ENCODE measurements around the gene P2RX5.

Gene P2RX5

GRCh38 chr17:3657874-3658783, 37.8 kb downstream of the P2RX5 start:
- DNase-seq (ENCODE audit: insufficient read length, low spot score) = no peak
- FAIRE-seq = peak; percentile 67

GRCh38 chr17:3657588-3657869, 38.4 kb downstream of the P2RX5 start:
- FAIRE-seq (no peak), DNase-seq (ENCODE audit: insufficient read length, low spot score) (no peak)

DNA sequence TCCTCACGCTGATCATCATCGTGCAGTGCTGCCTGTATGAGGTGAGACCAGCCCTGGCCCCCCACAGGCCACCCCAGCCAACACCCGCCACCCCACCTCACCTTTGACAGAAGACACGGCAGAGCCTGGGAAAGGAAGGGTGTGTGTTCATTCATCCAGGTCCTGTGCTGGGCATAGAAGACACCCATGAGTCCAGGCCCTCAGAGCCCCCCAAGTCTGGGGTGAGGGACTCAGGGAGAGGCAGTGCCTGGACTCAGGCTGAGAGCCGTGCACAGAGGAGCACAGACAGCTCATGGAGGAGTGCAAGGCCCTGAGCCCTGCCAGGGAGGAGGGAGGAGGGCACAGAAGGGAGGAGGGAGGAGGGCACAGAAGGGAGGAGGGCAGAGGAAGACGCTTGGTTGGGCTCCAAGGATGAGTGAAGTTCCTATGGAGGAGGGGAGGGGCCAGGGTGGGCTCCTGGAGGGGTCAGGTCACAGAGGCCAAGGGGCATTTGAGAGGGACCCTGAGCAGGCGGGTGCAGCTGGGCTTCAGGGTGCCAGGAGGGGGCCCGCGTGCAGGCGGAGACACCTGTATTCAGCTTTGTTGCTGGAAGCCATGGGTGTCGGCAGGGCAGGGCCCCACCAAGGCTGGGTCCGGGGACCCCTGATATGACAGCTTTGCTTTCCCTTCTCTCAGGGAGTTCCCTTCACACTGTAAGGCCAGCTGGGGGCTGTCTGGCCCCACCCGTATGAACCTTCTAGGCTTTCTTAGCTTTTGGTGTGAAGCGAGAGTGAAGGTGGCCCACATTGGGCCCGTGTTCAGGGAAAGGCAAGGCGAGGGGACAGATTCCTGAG, 39.0 kb downstream of the P2RX5 start:
- DNase-seq (ENCODE audit: insufficient read length, low spot score) (no peak), FAIRE-seq (no peak)

DNA sequence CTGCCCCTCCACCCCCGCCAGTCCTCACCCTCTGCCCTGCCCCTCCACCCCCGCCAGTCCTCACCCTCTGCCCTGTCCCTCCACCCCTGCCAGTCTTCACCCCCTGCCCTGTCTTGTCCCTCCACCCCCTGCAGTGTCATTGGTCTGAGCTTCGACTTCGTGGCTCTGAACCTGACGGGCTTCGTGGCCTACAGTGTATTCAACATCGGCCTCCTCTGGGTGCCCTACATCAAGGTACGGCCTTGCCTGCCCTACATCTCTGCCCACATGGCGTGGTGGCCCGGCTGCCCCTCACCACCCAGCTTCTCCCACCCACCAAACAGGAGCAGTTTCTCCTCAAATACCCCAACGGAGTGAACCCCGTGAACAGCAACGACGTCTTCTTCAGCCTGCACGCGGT, 39.6 kb downstream of the P2RX5 start:
- DNase-seq (ENCODE audit: insufficient read length, low spot score) (no peak), FAIRE-seq (no peak)

GRCh38 chr17:3655766-3656165, 40.2 kb downstream of the P2RX5 start:
- DNase-seq (ENCODE audit: insufficient read length, low spot score) = no peak
- no peak for FAIRE-seq

- DNase-seq (ENCODE audit: insufficient read length, low spot score) (no peak), FAIRE-seq (no peak)
These were observed 48.0 kb downstream of the P2RX5 start for GRCh38 chr17:3647769-3648555.

DNA sequence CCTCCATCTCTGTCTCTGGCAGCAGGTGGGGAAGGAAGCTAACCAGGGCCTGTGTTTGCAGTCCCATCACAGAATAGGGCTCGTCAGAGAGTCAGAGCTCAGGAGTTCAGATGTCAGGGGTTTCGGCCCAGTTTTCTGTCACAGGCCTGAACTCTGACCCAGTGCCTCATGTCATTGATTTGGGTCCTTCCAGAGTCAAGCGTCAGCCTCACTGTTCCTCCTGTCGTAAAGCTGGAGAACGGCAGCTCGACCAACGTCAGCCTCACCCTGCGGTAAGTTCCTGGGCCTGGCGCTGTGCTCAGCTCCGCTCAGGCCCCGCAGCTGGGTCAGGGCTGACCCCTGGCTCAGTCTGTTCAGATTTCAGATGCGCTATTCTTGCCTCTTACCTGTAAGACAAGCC, 48.7 kb downstream of the P2RX5 start:
- DNase-seq (ENCODE audit: insufficient read length, low spot score) (no peak), FAIRE-seq (peak; percentile 13)

GRCh38 chr17:3645310-3645709, 50.6 kb downstream of the P2RX5 start:
- FAIRE-seq (no peak), DNase-seq (ENCODE audit: insufficient read length, low spot score) (no peak)

DNA sequence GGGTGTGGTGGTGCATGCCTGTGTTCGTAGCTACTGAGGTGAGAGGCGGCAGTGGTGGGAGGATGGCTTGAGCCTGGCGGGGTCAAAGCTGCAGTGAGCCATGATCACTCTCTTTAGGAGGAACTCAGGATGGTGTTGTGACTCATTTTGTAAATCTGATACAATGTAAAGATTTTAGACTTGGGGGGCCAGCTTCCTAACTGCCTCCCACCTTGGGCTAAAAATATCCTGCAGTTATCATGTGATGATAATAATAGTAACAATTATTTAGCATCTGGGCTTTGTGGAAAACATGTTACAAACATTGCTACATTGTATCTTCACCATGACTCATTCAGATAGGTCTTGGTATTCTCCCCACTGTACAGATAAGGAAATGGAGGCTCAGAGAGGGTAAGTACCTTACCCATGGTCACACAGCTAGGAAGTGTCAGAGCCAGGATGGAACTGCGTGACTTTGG, 52.0 kb downstream of the P2RX5 start:
- FAIRE-seq = no peak
- no peak for DNase-seq (ENCODE audit: insufficient read length, low spot score)

GRCh38 chr17:3641717-3642486, 54.1 kb downstream of the P2RX5 start:
- FAIRE-seq (peak; percentile 48), DNase-seq (ENCODE audit: insufficient read length, low spot score) (no peak)

GRCh38 chr17:3641014-3641413, 54.9 kb downstream of the P2RX5 start:
- FAIRE-seq (no peak), DNase-seq (ENCODE audit: insufficient read length, low spot score) (no peak)

- peak; percentile 36 for FAIRE-seq
- DNase-seq (ENCODE audit: insufficient read length, low spot score) = no peak
These were observed 55.9 kb downstream of the P2RX5 start for GRCh38 chr17:3639981-3640596.

GRCh38 chr17:3636908-3637373, 59.0 kb downstream of the P2RX5 start:
- FAIRE-seq (no peak), DNase-seq (ENCODE audit: insufficient read length, low spot score) (no peak)

DNA sequence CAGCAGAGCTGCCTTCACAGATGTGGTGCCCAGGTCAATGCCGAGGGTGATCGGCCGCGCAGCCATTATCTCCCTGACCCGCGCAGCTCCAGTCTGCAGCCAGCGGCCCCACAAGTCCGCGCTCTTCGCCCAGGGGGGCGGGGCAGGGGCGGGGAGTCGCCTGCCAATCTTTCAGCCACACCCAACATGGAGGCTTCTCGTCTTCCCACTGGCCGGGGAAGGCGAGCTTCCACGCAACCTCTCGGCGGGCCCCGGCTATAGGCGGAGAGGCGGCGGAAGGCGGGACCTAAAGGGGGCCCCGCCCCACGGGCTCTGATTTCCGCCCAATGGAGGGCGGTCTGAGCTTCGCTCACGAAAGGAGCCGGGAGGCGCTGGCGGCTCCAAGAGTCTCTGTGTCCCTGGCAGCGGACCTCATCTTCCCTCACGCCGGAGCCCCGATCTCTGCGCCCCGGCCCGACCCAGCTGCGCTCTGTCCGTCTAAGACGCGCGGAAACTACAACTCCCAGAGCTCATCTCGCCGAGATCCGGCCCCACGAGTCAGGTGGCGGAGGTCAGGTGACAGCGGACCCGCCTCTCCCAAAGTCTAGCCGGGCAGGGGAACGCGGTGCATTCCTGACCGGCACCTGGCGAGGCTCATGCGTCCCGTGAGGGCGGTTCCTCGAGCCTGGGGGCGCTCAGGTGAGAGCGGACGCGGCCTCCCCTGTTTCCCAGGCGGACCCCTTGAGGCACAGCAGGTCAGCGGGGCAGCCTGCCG, 59.6 kb downstream of the P2RX5 start, which contains the start of the genes CTNS and SHPK:
Gene CTNS (plus strand): TSS at position 607 of the 754 bp plus-strand sequence. CDS start 3,447 bp downstream, outside the sequence.
Gene SHPK (minus strand): TSS at position 97 of the 754 bp plus-strand sequence. CDS start 31 bp downstream, at position 66.
- peak; percentile 99 for DNase-seq (ENCODE audit: insufficient read length, low spot score)

DNA sequence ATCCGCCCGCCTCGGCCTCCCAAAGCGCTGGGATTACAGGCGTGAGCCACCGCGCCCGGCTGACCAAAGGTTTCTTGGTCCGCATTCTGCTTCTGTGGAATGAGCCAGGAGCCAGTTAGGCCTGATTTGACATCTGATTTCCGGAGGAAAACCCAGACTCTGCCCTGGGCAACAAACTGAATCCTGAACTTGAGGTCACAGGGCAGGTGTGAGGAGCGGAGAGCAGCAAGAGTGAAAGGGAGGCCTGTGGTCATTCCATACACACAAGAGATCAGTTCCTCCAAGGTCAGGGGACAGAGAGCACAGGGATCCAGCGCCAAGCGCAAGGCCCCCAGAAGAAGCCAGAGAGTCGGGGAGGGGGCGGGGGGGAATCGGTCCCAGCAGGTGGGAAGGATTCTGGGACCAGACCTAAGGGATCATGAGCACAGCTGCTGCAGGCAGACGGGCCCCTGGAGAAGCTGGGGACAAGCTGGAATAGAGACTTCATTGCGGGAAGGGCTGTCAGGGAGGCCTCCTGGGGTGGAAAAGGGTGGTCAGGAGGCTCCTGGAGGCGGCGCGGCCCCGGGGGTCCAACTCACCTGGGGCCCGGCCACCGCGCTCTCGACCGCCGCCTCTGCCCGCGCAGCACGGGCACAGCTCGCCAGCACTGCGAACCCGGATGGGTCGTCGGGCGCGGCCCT, 60.3 kb downstream of the P2RX5 start:
- DNase-seq (ENCODE audit: insufficient read length, low spot score) (no peak), FAIRE-seq (no peak)

More for the DNA sequence above, 59.6 kb downstream of the P2RX5 start, which contains the start of the genes CTNS and SHPK:
- peak; percentile 83 for FAIRE-seq

- no peak for DNase-seq (ENCODE audit: insufficient read length, low spot score)
- no peak for FAIRE-seq
These were observed 63.7 kb downstream of the P2RX5 start for GRCh38 chr17:3632287-3632686.

DNA sequence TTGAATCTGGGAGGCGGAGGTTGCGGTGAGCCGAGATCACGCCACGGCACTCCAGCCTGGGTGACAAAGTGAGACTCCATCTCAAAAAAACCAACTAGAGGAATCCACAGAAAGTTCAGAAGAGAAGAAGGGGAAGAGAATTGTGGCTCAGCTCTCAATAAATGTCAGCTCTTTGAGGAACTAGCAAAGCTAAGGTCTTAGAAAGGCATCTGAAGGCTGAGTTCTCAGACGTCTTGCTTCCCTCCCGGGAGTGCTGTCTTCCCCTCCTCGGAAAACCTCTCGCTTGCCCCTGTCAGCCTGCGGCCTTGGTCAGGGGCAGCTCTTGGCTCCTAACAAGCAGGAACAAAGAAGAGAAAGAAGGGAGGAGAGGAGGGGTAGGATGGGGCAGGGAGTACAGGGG, 65.2 kb downstream of the P2RX5 start:
- DNase-seq (ENCODE audit: insufficient read length, low spot score) = no peak
- FAIRE-seq = no peak

DNA sequence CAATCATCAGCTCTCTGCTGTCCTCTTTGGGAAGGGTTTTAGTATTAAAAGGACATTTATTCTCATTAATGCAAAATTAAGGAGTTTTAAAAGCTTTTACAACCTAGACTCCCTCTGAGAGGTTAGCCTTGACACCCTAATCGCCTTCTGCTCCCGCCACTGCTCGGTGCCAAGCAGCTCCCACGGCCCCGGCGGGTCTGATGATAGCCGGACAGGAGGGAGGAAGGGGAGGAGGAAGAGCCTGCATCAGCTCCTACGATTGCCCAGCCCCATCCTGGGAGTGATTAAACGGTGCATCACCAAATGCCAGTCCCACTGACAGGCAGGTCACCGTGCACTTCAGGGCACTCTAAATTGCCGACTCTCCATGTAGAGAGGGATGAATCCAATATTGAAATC, 68.2 kb downstream of the P2RX5 start:
- no peak for DNase-seq (ENCODE audit: insufficient read length, low spot score)
- no peak for FAIRE-seq
